OCI-LY7 (cell line): ENCODE results near the gene MARCHF11. TPM values are rescaled to one million over a fixed set of nuclear protein-coding genes. Genes with fewer than 3 reads are reported as not detected.

Experiments
- BruUV-seq: library from RNA; stranded (reverse); fragments of 400-500 nt; replicated peaks from 2 replicates; lab custom pipeline; 2021; lab: Mats Ljungman, UMichigan
- CTCF ChIA-PET: fragments of 300-600 bp; sonication (Branson Sonifier 250); formaldehyde crosslinking; loops from one replicate; lab custom pipeline; 2022; ENCODE audit warnings: antibody characterized with exemption; ENCODE audit not compliant: unreplicated experiment; lab: Charles Lee
- POLR2A ChIA-PET: fragments of 300-600 bp; sonication (Branson Sonifier 250); formaldehyde crosslinking; loops from one replicate; lab custom pipeline; 2022; ENCODE audit warnings: antibody characterized with exemption; lab: Charles Lee
- DNase-seq: peaks from one replicate; pipeline ENCODE4 v3.0.0-alpha.2; 2015; ENCODE audit warnings: low spot score
- H2AFZ ChIP-seq: fragments of 200-600 bp; sonication (generic), shearing (Covaris generic); 2 replicates; pipeline ENCODE4 v1.6.1; 2014; ENCODE audit warnings: mild to moderate bottlenecking, antibody characterized with exemption, low read length, moderate library complexity
- H3K27ac ChIP-seq: fragments of 200-600 bp; sonication (generic); 2 replicates; pipeline ENCODE4 v1.5.1; 2014; ENCODE audit warnings: mixed run types, low read depth, mild to moderate bottlenecking, moderate library complexity, low read length, inconsistent platforms; ENCODE audit not compliant: poor library complexity, severe bottlenecking
- H3K36me3 ChIP-seq: fragments of 200-600 bp; sonication (generic); 2 replicates; pipeline ENCODE4 v1.6.1; 2014; ENCODE audit warnings: mild to moderate bottlenecking, antibody characterized with exemption, low read length, moderate library complexity, mixed read lengths; ENCODE audit not compliant: insufficient read depth
- H3K4me1 ChIP-seq: fragments of 200-600 bp; sonication (generic); 2 replicates; pipeline ENCODE4 v1.5.1; 2014; ENCODE audit warnings: mild to moderate bottlenecking, low read length; ENCODE audit not compliant: insufficient read depth, poor library complexity, severe bottlenecking
- H3K4me2 ChIP-seq: fragments of 200-600 bp; sonication (generic); 2 replicates; pipeline ENCODE4 v1.6.1; 2014; ENCODE audit warnings: mild to moderate bottlenecking, low read length
- H3K4me3 ChIP-seq: fragments of 200-600 bp; sonication (generic); 2 replicates; pipeline ENCODE4 v1.5.1; 2014; ENCODE audit warnings: mild to moderate bottlenecking, low read depth, low read length; ENCODE audit not compliant: poor library complexity, severe bottlenecking
- H3K79me2 ChIP-seq: fragments of 200-600 bp; sonication (generic); 2 replicates; pipeline ENCODE4 v1.6.1; 2016; ENCODE audit warnings: low read depth, mild to moderate bottlenecking, low read length, moderate library complexity, mixed read lengths; ENCODE audit not compliant: insufficient read depth
- H3K9me2 ChIP-seq: fragments of 200-600 bp; sonication (generic); 2 replicates; pipeline ENCODE4 v1.6.1; 2016; ENCODE audit warnings: mild to moderate bottlenecking, low read length, mixed read lengths; ENCODE audit not compliant: insufficient read depth
- H3K9me3 ChIP-seq: fragments of 200-600 bp; sonication (generic); 2 replicates; pipeline ENCODE4 v1.6.1; 2014; ENCODE audit warnings: mild to moderate bottlenecking, mixed run types, low read length, mixed read lengths
- H4K20me1 ChIP-seq: fragments of 200-600 bp; sonication (generic); 2 replicates; pipeline ENCODE4 v1.6.1; 2014; ENCODE audit warnings: mild to moderate bottlenecking, antibody characterized with exemption, low read length, moderate library complexity, mixed read lengths; ENCODE audit not compliant: insufficient read depth
- CTCF ChIP-seq: fragments of 200-600 bp; sonication (generic); conservative IDR thresholded peaks from 2 replicates; pipeline ENCODE4 v1.5.1; 2014; ENCODE audit warnings: mild to moderate bottlenecking, antibody characterized with exemption, low read length, moderate library complexity, mixed read lengths
- EZH2phosphoT487 ChIP-seq: fragments of 200-600 bp; sonication (generic); IDR thresholded peaks from 2 replicates; pipeline ENCODE4 v1.6.1; 2018; ENCODE audit warnings: low read depth, borderline replicate concordance, mild to moderate bottlenecking, mixed run types, antibody characterized with exemption, low read length, moderate library complexity, mixed read lengths
- intact Hi-C: fragments of 100-400 bp; cut with micrococcal nuclease; formaldehyde crosslinking; loops from one replicate; pipeline ENCODE4 v1.10.0; 2022; ENCODE audit not compliant: unreplicated experiment
- total RNA-seq, 2 experiments: library from RNA; depleted of rRNA in 1 of 2; stranded (reverse); fragments of >200 nt in 1 of 2; shearing (Covaris generic) in 1 of 2; gene quantifications; 2 replicates each; pipeline ENCODE4 v1.2.3, GENCODE V29; 2014 to 2022

The MARCHF11 gene
- total RNA-seq, 2 experiments from 2014 or later, result not detected

- Histone ChIP-seq H3K4me3 (no peak overlapping the region), H2AFZ (no peak overlapping the region), H3K9me3 (no peaks in the 10 kb centered on the region), H4K20me1 (no peaks in the 10 kb centered on the region), H3K4me2 (no peak overlapping the region), H3K4me1 (no peaks in the 10 kb centered on the region), H3K27ac (no peak overlapping the region), H3K79me2 (no peaks in the 10 kb centered on the region), H3K9me2 (no peaks in the 10 kb centered on the region), H3K36me3 (no peaks in the 10 kb centered on the region)
- BruUV-seq, result no TSS peak
- ChIA-PET CTCF (no interaction called here), POLR2A (no interaction called here)
- DNase-seq, result no peak
- intact Hi-C loops, result no loop called here
- TF ChIP-seq EZH2phosphoT487 (no peak), CTCF (no peak)
Observed at GRCh38 chr5:16064135-16064893, 115.3 kb downstream of the MARCHF11 start.

GRCh38 chr5:16061163-16061562 lies 118.4 kb downstream of the MARCHF11 start:
- intact Hi-C loops, result no loop called here

More at GRCh38 chr5:16061163-16061562, 118.4 kb downstream of the MARCHF11 start:
- no peak overlapping the region for H3K4me3 ChIP-seq
- H3K4me2 ChIP-seq, result no peak overlapping the region
- no peak overlapping the region for H2AFZ ChIP-seq
- ChIA-PET CTCF (no interaction called here), POLR2A (no interaction called here)
- H3K9me3 ChIP-seq, result no peaks in the 10 kb centered on the region
- H3K4me1 ChIP-seq, result no peaks in the 10 kb centered on the region
- no peaks in the 10 kb centered on the region for H3K79me2 ChIP-seq
- H3K27ac ChIP-seq, result no peak overlapping the region
- H4K20me1 ChIP-seq, result no peaks in the 10 kb centered on the region
- no peaks in the 10 kb centered on the region for H3K9me2 ChIP-seq
- no TSS peak for BruUV-seq
- no peak for DNase-seq
- TF ChIP-seq CTCF, result no peak
- no peak for TF ChIP-seq EZH2phosphoT487
- H3K36me3 ChIP-seq, result no peaks in the 10 kb centered on the region
